ENCODE data around the gene NMB. TPM values are rescaled to one million over a fixed set of nuclear protein-coding genes. Genes with fewer than 3 reads are reported as not detected.

Gene NMB
- total and polyA plus RNA-seq, 2 of the 13 experiments (the other 11 are each of a cell fraction or from before 2014, with no cell fraction given), result 10.4 to 25.4 TPM

DNA sequence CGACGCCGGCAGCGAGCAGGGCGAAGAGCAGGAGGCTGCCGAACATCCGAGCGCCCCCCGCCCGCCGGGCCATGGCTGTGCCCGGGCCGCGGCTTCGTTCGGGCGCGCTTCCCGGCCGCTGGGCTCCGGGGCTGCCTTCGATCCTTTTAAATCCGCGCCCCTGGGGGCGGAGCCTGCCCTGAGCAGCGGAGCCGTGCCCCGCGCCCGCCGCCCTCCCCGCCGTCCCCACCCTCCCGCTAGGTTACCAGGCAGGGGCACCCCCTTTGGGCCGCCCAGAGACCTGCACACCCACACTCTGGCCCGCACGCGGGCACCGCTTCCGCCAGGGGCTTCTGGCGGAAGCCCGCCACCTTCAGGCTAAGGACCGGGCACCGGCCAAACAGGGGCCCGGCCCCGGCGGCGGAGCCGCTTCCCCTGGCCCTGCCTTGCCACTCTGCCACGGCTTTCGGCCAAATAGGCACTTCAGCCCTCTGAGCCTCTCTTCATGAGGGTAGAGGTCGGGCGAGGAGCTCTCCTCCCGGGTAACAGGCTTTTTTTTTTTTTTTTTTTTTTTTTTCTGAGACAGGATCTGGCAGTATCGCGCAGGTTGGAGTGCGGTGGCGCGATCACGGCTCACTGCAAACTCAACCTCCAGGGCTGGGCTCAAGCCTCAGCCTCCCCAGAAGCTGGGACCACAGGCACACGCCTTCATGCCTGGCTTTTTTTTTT is at the start of gene NMB (continued):
- TF ChIP-seq, protein P1, sequence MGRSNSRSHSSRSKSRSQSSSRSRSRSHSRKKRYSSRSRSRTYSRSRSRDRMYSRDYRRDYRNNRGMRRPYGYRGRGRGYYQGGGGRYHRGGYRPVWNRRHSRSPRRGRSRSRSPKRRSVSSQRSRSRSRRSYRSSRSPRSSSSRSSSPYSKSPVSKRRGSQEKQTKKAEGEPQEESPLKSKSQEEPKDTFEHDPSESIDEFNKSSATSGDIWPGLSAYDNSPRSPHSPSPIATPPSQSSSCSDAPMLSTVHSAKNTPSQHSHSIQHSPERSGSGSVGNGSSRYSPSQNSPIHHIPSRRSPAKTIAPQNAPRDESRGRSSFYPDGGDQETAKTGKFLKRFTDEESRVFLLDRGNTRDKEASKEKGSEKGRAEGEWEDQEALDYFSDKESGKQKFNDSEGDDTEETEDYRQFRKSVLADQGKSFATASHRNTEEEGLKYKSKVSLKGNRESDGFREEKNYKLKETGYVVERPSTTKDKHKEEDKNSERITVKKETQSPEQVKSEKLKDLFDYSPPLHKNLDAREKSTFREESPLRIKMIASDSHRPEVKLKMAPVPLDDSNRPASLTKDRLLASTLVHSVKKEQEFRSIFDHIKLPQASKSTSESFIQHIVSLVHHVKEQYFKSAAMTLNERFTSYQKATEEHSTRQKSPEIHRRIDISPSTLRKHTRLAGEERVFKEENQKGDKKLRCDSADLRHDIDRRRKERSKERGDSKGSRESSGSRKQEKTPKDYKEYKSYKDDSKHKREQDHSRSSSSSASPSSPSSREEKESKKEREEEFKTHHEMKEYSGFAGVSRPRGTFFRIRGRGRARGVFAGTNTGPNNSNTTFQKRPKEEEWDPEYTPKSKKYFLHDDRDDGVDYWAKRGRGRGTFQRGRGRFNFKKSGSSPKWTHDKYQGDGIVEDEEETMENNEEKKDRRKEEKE (IDR thresholded peaks at IDR 0.05), result no peak
- TF ChIP-seq HNRNPLL (IDR thresholded peaks at IDR 0.05; ENCODE audit: low read depth, low read length, poor library complexity, severe bottlenecking) (peak; percentile 66), AGO1 (IDR thresholded peaks at IDR 0.05; ENCODE audit: low read depth, low read length, poor library complexity, severe bottlenecking) (peak; percentile 70), CBFB (CRISPR knock-in tag; IDR thresholded peaks at IDR 0.05) (0 out of 2 replicates have a peak, but pooled peaks have one; percentile 29), HNRNPH1 (optimal IDR thresholded peaks at IDR 0.05; ENCODE audit: low read depth, low read length) (no peak), ZNF564 (CRISPR knock-in tag; IDR thresholded peaks at IDR 0.05) (no peak), KMT2B (CRISPR knock-in tag; IDR thresholded peaks at IDR 0.05) (0 out of 2 replicates have a peak, but pooled peaks have one; percentile 32), ARNTL (CRISPR knock-in tag; IDR thresholded peaks at IDR 0.05) (no peak), ZFP36L1 (CRISPR knock-in tag; IDR thresholded peaks at IDR 0.05) (0 out of 2 replicates have a peak, but pooled peaks have one; percentile 16), ZNF274 (CRISPR knock-in tag; IDR thresholded peaks at IDR 0.05) (no peak), ZNF788 (CRISPR knock-in tag; IDR thresholded peaks at IDR 0.05; ENCODE audit: borderline replicate concordance) (no peak), ZNF766 (CRISPR knock-in tag; IDR thresholded peaks at IDR 0.05; ENCODE audit: borderline replicate concordance) (0 out of 2 replicates have a peak, but pooled peaks have one; percentile 35), RBFOX2 (IDR thresholded peaks at IDR 0.05; ENCODE audit: low read depth, low read length) (peak; percentile 67), POGZ (CRISPR knock-in tag; IDR thresholded peaks at IDR 0.05) (peak; percentile 61), ZNF468 (CRISPR knock-in tag; IDR thresholded peaks at IDR 0.05) (no peak), ZNF563 (CRISPR knock-in tag; IDR thresholded peaks at IDR 0.05) (0 out of 2 replicates have a peak, but pooled peaks have one; percentile 41), TMF1 (CRISPR knock-in tag; IDR thresholded peaks at IDR 0.05; ENCODE audit: low read depth) (no peak), XRCC5 (optimal IDR thresholded peaks at IDR 0.05; ENCODE audit: low read length) (peak; percentile 90), RAD21 (CRISPR knock-in tag; IDR thresholded peaks at IDR 0.05) (peak; percentile 84), ZFY (CRISPR knock-in tag; IDR thresholded peaks at IDR 0.05) (peak; percentile 49)
- TF ChIP-seq, protein P2, sequence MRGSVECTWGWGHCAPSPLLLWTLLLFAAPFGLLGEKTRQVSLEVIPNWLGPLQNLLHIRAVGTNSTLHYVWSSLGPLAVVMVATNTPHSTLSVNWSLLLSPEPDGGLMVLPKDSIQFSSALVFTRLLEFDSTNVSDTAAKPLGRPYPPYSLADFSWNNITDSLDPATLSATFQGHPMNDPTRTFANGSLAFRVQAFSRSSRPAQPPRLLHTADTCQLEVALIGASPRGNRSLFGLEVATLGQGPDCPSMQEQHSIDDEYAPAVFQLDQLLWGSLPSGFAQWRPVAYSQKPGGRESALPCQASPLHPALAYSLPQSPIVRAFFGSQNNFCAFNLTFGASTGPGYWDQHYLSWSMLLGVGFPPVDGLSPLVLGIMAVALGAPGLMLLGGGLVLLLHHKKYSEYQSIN (CRISPR knock-in tag; IDR thresholded peaks at IDR 0.05; ENCODE audit: borderline replicate concordance), result no peak
- TF ChIP-seq, protein P3, sequence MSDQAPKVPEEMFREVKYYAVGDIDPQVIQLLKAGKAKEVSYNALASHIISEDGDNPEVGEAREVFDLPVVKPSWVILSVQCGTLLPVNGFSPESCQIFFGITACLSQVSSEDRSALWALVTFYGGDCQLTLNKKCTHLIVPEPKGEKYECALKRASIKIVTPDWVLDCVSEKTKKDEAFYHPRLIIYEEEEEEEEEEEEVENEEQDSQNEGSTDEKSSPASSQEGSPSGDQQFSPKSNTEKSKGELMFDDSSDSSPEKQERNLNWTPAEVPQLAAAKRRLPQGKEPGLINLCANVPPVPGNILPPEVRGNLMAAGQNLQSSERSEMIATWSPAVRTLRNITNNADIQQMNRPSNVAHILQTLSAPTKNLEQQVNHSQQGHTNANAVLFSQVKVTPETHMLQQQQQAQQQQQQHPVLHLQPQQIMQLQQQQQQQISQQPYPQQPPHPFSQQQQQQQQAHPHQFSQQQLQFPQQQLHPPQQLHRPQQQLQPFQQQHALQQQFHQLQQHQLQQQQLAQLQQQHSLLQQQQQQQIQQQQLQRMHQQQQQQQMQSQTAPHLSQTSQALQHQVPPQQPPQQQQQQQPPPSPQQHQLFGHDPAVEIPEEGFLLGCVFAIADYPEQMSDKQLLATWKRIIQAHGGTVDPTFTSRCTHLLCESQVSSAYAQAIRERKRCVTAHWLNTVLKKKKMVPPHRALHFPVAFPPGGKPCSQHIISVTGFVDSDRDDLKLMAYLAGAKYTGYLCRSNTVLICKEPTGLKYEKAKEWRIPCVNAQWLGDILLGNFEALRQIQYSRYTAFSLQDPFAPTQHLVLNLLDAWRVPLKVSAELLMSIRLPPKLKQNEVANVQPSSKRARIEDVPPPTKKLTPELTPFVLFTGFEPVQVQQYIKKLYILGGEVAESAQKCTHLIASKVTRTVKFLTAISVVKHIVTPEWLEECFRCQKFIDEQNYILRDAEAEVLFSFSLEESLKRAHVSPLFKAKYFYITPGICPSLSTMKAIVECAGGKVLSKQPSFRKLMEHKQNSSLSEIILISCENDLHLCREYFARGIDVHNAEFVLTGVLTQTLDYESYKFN (CRISPR knock-in tag; conservative IDR thresholded peaks at IDR 0.05), result peak; percentile 28; the same call in 1 of the 2 replicates
